Fibroblast of skin of right biceps (primary cell): ENCODE results near the gene PCLAF.
A peak's percentile ranks its signal among the peaks of the same experiment; 100 is the strongest.

Experiments
- DNase-seq: peaks from one replicate; pipeline ENCODE4 v3.0.0-alpha.2; 2013

Gene PCLAF

DNA sequence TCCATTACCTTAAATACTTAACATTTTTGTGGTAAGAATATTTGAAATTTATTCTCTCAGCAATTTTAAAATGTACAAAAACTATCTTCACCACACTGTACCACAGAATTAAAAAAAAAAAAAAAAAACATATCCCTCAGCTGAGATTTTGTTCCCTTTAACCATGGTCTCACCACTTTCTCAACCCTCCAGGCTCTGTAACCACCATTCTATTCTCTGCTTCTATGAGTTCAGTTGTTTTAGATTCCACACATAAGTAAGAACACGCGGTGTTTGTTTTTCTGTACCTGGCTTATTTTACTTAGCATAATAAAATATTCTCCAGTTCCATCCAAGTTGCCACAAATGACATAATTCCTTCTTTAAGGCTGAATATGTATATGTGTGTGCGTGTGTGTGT, 66.8 kb downstream of the PCLAF start:
- peak; percentile 15 for DNase-seq
